Measurements from ENCODE around the gene RAD23B.

GRCh38 chr9:107342476-107343161 lies 59.5 kb downstream of the RAD23B start:
- TF ChIP-seq CTCF (conservative IDR thresholded peaks at IDR 0.05) (no peak), EZH2 (IDR thresholded peaks at IDR 0.05; ENCODE audit: low read depth) (no peak)

Measured in PC-9 (cell line).